Esophagus squamous epithelium (tissue), 5 donors: ENCODE results near the gene TMEM176A. TPM values are rescaled to one million over a fixed set of nuclear protein-coding genes. Genes with fewer than 3 reads are reported as not detected.

Experiments used
- DNase-seq: peaks from one replicate; lab custom pipeline; 2025; lab: John Stamatoyannopoulos, UW
- H3K27ac ChIP-seq, 4 donors: fragments of 200-600 bp; sonication (generic); one replicate each; pipeline ENCODE4 v1.5.1; 2016 to 2019; ENCODE audit warnings: mild to moderate bottlenecking in 1 of 4
- H3K27me3 ChIP-seq, 4 donors: fragments of 200-600 bp; sonication (generic); 1 replicate in 3 of 4; 2 replicates in 1 of 4; pipeline versions ENCODE4 v1.5.1 to v1.6.0; 2017 to 2021; ENCODE audit warnings: antibody characterized with exemption in 1 of 4
- H3K36me3 ChIP-seq, 3 donors: fragments of 200-600 bp; sonication (generic); one replicate each; pipeline ENCODE4 v1.5.1; 2016 to 2019
- H3K4me1 ChIP-seq, 3 donors: fragments of 200-600 bp; sonication (generic); one replicate each; pipeline ENCODE4 v1.5.1; 2017 to 2019
- H3K4me3 ChIP-seq, 4 donors: fragments of 200-600 bp; sonication (generic); 1 replicate in 3 of 4; 2 replicates in 1 of 4; pipeline ENCODE4 v1.5.1; 2016 to 2019; ENCODE audit warnings: mild to moderate bottlenecking in 2 of 4, moderate library complexity in 1 of 4
- H3K9me3 ChIP-seq, 3 donors: fragments of 200-600 bp; sonication (generic); one replicate each; pipeline ENCODE4 v1.5.1; 2016 to 2019
- CTCF ChIP-seq, 6 experiments: fragments of 450-650 bp in 4 of 6; fragments of 200-600 bp in 2 of 6; sonication (generic) in 2 of 6; IDR thresholded peaks; one replicate each; pipeline ENCODE4 v1.5.1; 2016 to 2019; ENCODE audit warnings: antibody characterized with exemption in 6 of 6, mild to moderate bottlenecking in 4 of 6, moderate library complexity in 4 of 6
- POLR2A ChIP-seq, 4 donors: fragments of 450-650 bp; IDR thresholded peaks; one replicate each; pipeline ENCODE4 v1.6.1; 2017; ENCODE audit warnings: antibody characterized with exemption in 4 of 4, mild to moderate bottlenecking in 4 of 4, moderate library complexity in 3 of 4
- WGBS, 2 donors: methylation state at CpG; one replicate each; pipeline ENCODE4 v1.1.5; 2018; 5-methylcytosine and 5-hydroxymethylcytosine counted together
- intact Hi-C: fragments of 100-400 bp; cut with DNase I; formaldehyde crosslinking; loops from one replicate; pipeline ENCODE4 v1.15.0; 2022
- total RNA-seq, 4 donors: library from RNA; depleted of rRNA; stranded (reverse); fragments of >200 nt; gene quantifications; one replicate each; pipeline ENCODE4 v1.1.0, GENCODE V29; 2016
- donor health status: DM: yes; HTN: yes; CAD: no.

Gene TMEM176A
- total RNA-seq, 4 donors from 2014 or later = 2.5 to 35.5 (median 10.7) TPM

GRCh38 chr7:150755473-150756099 lies 45.0 kb upstream of the TMEM176A start:
- intact Hi-C loops = loop anchor here (5.0 kb wide), 1 partner anchor 308 kb away; no protein-coding TSS in a partner anchor
- H3K4me3 ChIP-seq = no peak overlapping the region
- H3K9me3 ChIP-seq = no peaks in the 10 kb centered on the region
- peaks cover 0 to 18% (median 0%) of the 10 kb centered on the region in 3 donors for H3K4me1 ChIP-seq
- no peaks in the 10 kb centered on the region for H3K27me3 ChIP-seq
- no peak for DNase-seq
- H3K27ac ChIP-seq = peak overlapping the region in 3 of 4 donors; percentile 16 to 66 (median 18)
- TF ChIP-seq CTCF (IDR thresholded peaks at IDR 0.05) = no peak
- TF ChIP-seq POLR2A (IDR thresholded peaks at IDR 0.05) = no peak
- H3K36me3 ChIP-seq = no peaks in the 10 kb centered on the region
- WGBS, 2 donors = 52 to 55% methylated on average over 4 of the region's 4 CpGs

- Histone ChIP-seq H3K36me3 (no peaks in the 10 kb centered on the region), H3K9me3 (no peaks in the 10 kb centered on the region), H3K27ac (peak overlapping the region; percentile 5 to 49 (median 17)), H3K27me3 (no peaks in the 10 kb centered on the region), H3K4me3 (no peak overlapping the region), H3K4me1 (peaks cover 0 to 18% (median 0%) of the 10 kb centered on the region in 3 donors)
- TF ChIP-seq POLR2A (IDR thresholded peaks at IDR 0.05) (no peak), CTCF (IDR thresholded peaks at IDR 0.05) (no peak)
- 40 to 43% methylated on average over 2 to 3 of the region's 3 CpGs for WGBS, 2 donors
- intact Hi-C loops = loop anchor here (5.0 kb wide), 1 partner anchor 309 kb away; no protein-coding TSS in a partner anchor
- DNase-seq = no peak
Measured at GRCh38 chr7:150756166-150756565, 44.4 kb upstream of the TMEM176A start.

GRCh38 chr7:150756858-150757257 lies 43.7 kb upstream of the TMEM176A start:
- no peaks in the 10 kb centered on the region for H3K36me3 ChIP-seq
- peak overlapping the region in 1 of 4 donors; percentile 16 for H3K27ac ChIP-seq
- 13 to 57% methylated on average over 1 of the region's 1 CpG for whole genome bisulfite sequencing, 2 donors
- TF ChIP-seq POLR2A (IDR thresholded peaks at IDR 0.05) (no peak), CTCF (IDR thresholded peaks at IDR 0.05) (peak in 4 of 6 experiments; percentile 25 to 46 (median 34))
- no peaks in the 10 kb centered on the region for H3K27me3 ChIP-seq
- H3K9me3 ChIP-seq = no peaks in the 10 kb centered on the region
- no peak overlapping the region for H3K4me3 ChIP-seq
- intact Hi-C loops = loop anchor here (5.0 kb wide), 1 partner anchor 310 kb away; no protein-coding TSS in a partner anchor
- peaks cover 0 to 18% (median 0%) of the 10 kb centered on the region in 3 donors for H3K4me1 ChIP-seq
- DNase-seq = no peak

- Histone ChIP-seq H3K4me1 (peaks cover 0 to 13% (median 0%) of the 10 kb centered on the region in 3 donors), H3K27me3 (no peaks in the 10 kb centered on the region), H3K9me3 (no peaks in the 10 kb centered on the region), H3K36me3 (no peaks in the 10 kb centered on the region), H3K27ac (no peak overlapping the region), H3K4me3 (no peak overlapping the region)
- no peak for DNase-seq
- 63 to 68% methylated on average over 1 of the region's 1 CpG for WGBS, 2 donors
- intact Hi-C loops = loop anchor here (5.0 kb wide), 1 partner anchor 312 kb away; no protein-coding TSS in a partner anchor
- no peak for TF ChIP-seq CTCF (IDR thresholded peaks at IDR 0.05)
- TF ChIP-seq POLR2A (IDR thresholded peaks at IDR 0.05) = no peak
Measured at GRCh38 chr7:150759479-150759878, 41.1 kb upstream of the TMEM176A start.

- Histone ChIP-seq H3K27me3 (no peaks in the 10 kb centered on the region), H3K4me3 (no peak overlapping the region), H3K36me3 (no peaks in the 10 kb centered on the region), H3K27ac (no peak overlapping the region), H3K4me1 (no peaks in the 10 kb centered on the region), H3K9me3 (no peaks in the 10 kb centered on the region)
- TF ChIP-seq CTCF (IDR thresholded peaks at IDR 0.05) (no peak), POLR2A (IDR thresholded peaks at IDR 0.05) (no peak)
- DNase-seq = no peak
- intact Hi-C loops = no loop called here
Measured at GRCh38 chr7:150766334-150766709, 34.2 kb upstream of the TMEM176A start.
